Measurements from ENCODE around the gene PYHIN1.

PYHIN1 gene

GRCh38 chr1:159023723-159024122 lies 92.4 kb downstream of the PYHIN1 start:
- no peak for DNase-seq

- no peak for DNase-seq
Measured at GRCh38 chr1:159025043-159025442, 93.7 kb downstream of the PYHIN1 start.
